Activated naive CD4-positive, alpha-beta T cell treated with anti-CD3 and anti-CD28 coated beads, Interleukin-2, amount 50 U/mL, for 72 hours (primary cell): ENCODE results near the gene RIC1. TPM values are rescaled to one million over a fixed set of nuclear protein-coding genes. Genes with fewer than 3 reads are reported as not detected.
"Not testable (repeated sequence)": the region's sequence is repeated elsewhere in the genome, so short reads cannot be mapped to it uniquely, and the experiment has no call there.

Source experiments
- ATAC-seq, 2 donors: fragments of 150-1000 bp; cut with Tn5 transposase; 2 replicates each; pipeline ENCODE4 v1.10.0; 2021; ENCODE audit warnings: mild to moderate bottlenecking in 2 of 2, moderate library complexity in 2 of 2
- DNase-seq, 2 donors: peaks; one replicate each; pipeline ENCODE4 v3.0.0; 2021 to 2022; ENCODE audit warnings: low spot score in 2 of 2
- H3K27ac Mint-ChIP-seq, 2 donors: one replicate each; pipeline ENCODE4 v1.8.0; 2022; ENCODE audit warnings: mild to moderate bottlenecking in 2 of 2, mixed read lengths in 2 of 2
- H3K36me3 Mint-ChIP-seq, 2 donors: one replicate each; pipeline ENCODE4 v1.8.0; 2022; ENCODE audit warnings: mixed read lengths in 2 of 2
- H3K9me3 Mint-ChIP-seq, 2 donors: one replicate each; pipeline ENCODE4 v1.8.0; 2022; ENCODE audit warnings: mixed read lengths in 2 of 2
- total RNA-seq, 2 donors: library from RNA; stranded (reverse); gene quantifications; one replicate each; pipeline ENCODE4 v1.2.3, GENCODE V29; 2022

RIC1 gene, protein sequence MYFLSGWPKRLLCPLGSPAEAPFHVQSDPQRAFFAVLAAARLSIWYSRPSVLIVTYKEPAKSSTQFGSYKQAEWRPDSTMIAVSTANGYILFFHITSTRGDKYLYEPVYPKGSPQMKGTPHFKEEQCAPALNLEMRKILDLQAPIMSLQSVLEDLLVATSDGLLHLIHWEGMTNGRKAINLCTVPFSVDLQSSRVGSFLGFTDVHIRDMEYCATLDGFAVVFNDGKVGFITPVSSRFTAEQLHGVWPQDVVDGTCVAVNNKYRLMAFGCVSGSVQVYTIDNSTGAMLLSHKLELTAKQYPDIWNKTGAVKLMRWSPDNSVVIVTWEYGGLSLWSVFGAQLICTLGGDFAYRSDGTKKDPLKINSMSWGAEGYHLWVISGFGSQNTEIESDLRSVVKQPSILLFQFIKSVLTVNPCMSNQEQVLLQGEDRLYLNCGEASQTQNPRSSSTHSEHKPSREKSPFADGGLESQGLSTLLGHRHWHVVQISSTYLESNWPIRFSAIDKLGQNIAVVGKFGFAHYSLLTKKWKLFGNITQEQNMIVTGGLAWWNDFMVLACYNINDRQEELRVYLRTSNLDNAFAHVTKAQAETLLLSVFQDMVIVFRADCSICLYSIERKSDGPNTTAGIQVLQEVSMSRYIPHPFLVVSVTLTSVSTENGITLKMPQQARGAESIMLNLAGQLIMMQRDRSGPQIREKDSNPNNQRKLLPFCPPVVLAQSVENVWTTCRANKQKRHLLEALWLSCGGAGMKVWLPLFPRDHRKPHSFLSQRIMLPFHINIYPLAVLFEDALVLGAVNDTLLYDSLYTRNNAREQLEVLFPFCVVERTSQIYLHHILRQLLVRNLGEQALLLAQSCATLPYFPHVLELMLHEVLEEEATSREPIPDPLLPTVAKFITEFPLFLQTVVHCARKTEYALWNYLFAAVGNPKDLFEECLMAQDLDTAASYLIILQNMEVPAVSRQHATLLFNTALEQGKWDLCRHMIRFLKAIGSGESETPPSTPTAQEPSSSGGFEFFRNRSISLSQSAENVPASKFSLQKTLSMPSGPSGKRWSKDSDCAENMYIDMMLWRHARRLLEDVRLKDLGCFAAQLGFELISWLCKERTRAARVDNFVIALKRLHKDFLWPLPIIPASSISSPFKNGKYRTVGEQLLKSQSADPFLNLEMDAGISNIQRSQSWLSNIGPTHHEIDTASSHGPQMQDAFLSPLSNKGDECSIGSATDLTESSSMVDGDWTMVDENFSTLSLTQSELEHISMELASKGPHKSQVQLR (N-terminal part only)
- 10 to 100 TPM; 25.6 to 26.7 TPM for total RNA-seq

DNA sequence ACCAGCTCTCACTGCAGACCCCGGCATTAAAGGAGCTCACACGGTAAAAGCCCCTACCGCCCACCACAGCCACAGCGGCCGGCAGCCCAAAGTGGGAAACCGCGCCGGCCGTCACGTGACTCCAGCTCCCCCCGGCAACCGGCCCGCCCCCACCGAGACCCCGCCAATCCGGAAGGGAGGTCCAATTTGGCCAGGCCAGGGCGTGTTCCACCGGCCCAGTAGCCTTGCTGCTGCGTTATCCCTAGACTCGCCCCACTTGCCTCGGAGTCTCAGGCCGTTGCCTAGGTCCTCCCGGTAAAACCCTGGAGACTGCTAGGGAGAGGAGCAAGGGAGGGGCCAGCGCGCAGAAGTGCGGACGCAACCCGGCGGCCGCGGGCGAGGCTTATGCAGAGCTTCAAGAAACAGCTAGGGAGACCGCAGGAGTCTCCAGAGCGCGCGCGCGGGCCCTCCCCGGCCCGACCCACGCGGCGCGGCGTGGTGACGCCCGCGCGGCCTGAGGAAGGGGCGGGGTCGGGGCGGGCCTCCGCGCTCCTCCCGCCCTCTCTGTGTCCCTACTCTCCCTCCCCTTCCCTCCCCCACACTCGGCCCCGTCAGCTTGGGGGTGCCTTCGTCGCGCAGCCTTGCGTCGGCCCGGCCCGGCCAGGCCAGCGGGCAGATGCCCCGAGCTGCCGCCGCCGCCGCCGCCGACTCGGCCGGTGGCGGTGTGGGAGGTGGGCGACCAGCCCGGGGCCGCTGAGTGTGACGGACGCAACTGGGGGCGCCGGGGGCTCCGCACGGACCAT lies at the start of gene RIC1:
TSS of gene RIC1 (plus strand) at position 578 of the 782 bp plus-strand sequence. CDS start at position 781, 203 bp downstream.
- Mint-ChIP-seq H3K9me3 (no peaks in the 10 kb centered on the region), H3K27ac (peak within 1 kb of the TSS; percentile 96 to 99), H3K36me3 (peaks cover 23 to 29% of the 10 kb centered on the region in 2 donors)
- DNase-seq (peak; percentile 87 to 94), ATAC-seq (peak; percentile 87 to 88)

DNA sequence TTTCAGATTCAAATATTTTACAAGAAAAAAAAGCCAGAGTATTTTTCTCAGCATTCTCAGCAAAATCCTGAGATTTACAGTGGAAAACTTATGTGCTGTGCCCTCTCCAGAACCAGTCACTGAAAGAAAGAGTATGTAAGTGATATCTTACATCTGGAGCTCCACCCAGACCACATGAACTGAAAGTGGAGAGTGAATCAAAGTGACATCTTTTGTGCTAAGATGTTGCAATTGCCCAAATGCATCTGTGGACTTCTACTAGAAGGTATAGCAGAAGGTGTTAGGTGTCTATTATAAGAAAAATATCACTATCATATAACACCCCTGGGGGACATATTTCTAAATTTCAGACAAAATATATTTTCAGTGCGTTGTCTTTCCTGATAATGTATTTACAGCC lies 49.0 kb upstream of the RIC1 start:
- Mint-ChIP-seq H3K27ac (no peak overlapping the region), H3K9me3 (peaks cover 0 to 5% of the 10 kb centered on the region in 2 donors), H3K36me3 (peaks cover 0 to 7% of the 10 kb centered on the region in 2 donors)
- ATAC-seq = no peak
- no peak for DNase-seq

DNA sequence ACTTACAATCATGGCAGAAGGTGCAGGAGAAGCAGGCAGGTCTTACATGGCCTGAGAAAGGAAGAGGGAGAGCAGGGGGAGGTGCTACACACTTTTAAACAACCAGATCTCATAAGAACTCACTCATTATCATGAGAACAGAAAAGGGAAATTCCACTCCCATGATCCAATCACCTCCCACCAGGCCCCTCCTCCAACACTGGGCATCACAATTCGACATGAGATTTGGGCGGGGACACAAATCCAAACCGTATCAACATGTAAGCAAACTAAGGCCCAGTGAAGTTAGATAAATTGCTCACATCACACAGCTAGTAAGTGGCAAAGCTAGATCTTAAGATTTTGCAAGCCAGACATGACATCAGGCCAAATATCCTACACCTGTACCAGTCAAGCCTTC lies 48.3 kb upstream of the RIC1 start:
- DNase-seq (no peak), ATAC-seq (no peak)
- Mint-ChIP-seq H3K9me3 (no peaks in the 10 kb centered on the region), H3K36me3 (peaks cover 0 to 7% of the 10 kb centered on the region in 2 donors), H3K27ac (no peak overlapping the region)

DNA sequence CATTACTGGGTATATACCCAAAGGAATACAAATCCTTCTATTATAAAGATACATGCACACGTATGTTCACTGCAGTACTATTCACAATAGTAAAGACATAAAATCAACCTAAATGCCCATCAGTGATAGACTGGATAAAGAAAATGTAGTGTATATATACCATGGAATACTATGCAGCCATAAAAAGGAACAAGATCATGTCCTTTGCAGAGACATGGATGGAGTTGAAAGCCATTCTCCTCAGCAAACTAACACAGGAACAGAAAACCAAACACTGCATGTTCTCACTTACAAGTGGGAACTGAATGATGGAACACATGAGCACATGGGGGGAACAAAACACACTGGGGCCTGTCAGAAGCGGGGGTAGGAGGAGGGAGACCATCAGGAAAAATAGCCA lies 47.2 kb upstream of the RIC1 start:
- not testable (repeated sequence) for ATAC-seq, H3K9me3 Mint-ChIP-seq, H3K27ac Mint-ChIP-seq, H3K36me3 Mint-ChIP-seq, DNase-seq

DNA sequence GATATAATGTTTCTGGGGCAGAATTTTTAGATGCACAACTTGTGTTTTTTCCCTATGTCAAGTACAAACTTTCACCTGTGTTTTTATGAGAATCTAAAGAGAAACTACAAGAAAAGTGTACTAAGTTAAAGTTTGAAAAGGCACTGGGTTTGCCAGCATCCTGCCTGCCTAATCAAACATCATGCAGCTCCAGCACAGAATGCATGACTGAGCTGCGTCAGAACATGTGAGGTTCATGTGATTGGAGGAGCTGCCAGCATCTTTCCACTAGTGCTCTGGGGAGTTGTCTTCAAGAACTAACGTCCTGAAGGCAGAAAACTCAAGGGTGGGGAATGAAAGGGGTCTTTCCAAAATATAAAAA lies 46.1 kb upstream of the RIC1 start:
- ATAC-seq (peak in 1 of 2 donors; percentile 24), DNase-seq (no peak)
- Mint-ChIP-seq H3K36me3 (peaks cover 0 to 7% of the 10 kb centered on the region in 2 donors), H3K9me3 (no peaks in the 10 kb centered on the region), H3K27ac (peak overlapping the region; percentile 81 to 92)

DNA sequence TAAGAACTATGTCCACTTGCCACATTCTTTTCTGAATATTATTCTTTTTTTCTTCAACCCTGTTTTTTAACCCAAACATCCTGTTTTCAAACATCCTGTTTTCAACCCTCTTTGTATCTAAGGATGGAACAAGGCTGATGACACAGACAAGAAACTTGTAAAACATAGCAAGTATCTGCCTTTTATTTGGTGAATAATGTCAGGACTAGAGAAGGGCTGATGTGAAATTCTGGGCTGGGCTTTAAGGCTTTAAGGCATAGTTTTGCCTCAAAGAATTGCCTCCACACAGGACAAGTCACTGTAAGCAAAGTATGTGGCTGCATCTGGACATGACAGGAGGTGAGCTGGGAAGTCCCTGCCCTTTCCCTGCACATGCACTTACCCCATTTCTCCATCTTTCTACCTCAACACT lies 42.5 kb upstream of the RIC1 start:
- H3K36me3 Mint-ChIP-seq = peaks cover 0 to 7% of the 10 kb centered on the region in 2 donors

DNA sequence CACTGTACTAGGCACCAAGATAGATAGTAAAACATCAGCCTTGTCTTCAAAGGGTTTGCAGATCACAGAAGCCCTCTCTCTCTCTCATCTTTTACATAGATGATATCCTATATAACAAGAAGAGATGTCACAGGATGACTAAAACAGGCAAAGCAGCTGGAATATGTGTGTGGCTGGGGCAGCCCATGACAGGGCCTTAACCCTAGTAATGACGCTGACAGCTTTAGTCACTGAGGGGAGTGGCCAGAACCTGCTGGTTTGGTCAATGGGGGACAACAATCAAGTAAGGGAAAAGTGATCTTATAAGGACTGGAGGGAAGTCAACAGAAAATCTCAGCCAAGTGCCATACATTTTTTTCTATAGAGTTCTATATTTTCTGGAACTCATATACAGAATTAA lies 41.9 kb upstream of the RIC1 start:
- Mint-ChIP-seq H3K9me3 (no peaks in the 10 kb centered on the region), H3K27ac (peak overlapping the region; percentile 79 to 92), H3K36me3 (peaks cover 0 to 7% of the 10 kb centered on the region in 2 donors)
- DNase-seq = peak; percentile 46 to 73
- ATAC-seq = peak; percentile 81 to 82

More for the DNA sequence above, 42.5 kb upstream of the RIC1 start:
- peak; percentile 14 to 58 for DNase-seq
- ATAC-seq = peak; percentile 60 to 76
- no peaks in the 10 kb centered on the region for H3K9me3 Mint-ChIP-seq
- peak overlapping the region; percentile 79 to 92 for H3K27ac Mint-ChIP-seq

DNA sequence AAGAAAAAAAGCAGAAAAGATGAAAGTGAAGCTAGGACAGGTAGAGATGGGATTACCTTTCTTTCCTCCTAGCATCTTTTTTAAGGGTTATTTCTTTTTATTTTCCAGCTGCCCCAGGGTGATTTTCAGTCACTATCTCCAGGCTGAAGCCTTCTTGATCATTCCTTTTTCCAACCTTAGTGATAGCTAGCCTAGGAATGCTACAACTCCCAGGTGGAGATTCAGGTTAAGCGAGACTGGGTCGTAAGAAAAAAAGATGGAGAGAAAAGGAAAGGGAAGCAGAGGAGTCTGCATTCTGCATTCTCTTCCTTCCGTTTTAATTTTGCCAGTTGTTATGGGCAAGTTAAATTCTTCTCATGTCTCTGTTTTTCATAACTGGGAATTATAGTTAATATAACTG lies 36.7 kb upstream of the RIC1 start:
- H3K36me3 Mint-ChIP-seq = no peaks in the 10 kb centered on the region
- no peak overlapping the region for H3K27ac Mint-ChIP-seq
- no peak for DNase-seq
- no peaks in the 10 kb centered on the region for H3K9me3 Mint-ChIP-seq
- ATAC-seq = no peak

DNA sequence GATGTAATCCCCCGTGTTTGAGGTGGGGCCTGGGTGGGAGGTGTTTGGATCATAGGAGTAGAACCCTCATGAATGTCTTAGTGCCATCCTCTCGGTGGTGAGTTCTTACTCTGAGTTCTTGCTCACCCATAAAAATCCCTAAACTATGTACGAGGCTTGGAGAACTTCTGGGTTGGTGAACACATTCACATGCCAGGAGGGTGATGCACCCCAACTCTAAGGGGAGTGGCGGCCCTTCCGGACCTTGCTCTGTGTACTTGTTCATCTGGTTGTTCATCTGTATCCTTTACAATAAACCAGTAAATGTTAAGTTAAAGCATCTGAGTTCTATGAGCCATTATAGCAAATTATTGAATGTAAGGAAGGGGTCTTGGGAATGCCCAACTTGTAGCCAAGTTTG lies 36.0 kb upstream of the RIC1 start:
- no peaks in the 10 kb centered on the region for H3K9me3 Mint-ChIP-seq
- DNase-seq (no peak), ATAC-seq (no peak)
- H3K36me3 Mint-ChIP-seq = no peaks in the 10 kb centered on the region
- H3K27ac Mint-ChIP-seq = no peak overlapping the region

DNA sequence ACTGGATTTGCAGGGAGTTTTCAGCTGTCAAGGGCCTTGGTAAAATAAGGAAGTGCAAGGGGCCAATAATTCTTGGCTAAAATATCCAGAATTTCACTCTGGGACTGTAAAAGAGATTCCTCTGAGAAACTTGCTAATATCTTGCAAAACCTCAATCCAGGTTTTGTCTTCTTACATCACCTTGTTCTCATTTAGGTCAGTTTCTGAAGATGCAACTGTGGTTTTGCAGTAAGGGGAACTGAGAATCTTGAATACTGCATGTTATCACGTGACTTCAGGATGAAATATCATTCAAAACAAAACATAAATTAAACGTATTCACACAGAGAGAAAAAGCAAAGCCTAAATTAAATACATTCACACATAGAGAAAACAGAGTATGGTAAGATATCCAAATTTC lies 35.0 kb upstream of the RIC1 start:
- H3K27ac Mint-ChIP-seq = no peak overlapping the region
- no peaks in the 10 kb centered on the region for H3K9me3 Mint-ChIP-seq
- peak in 1 of 2 donors; percentile 61 for ATAC-seq
- DNase-seq = no peak
- no peaks in the 10 kb centered on the region for H3K36me3 Mint-ChIP-seq

DNA sequence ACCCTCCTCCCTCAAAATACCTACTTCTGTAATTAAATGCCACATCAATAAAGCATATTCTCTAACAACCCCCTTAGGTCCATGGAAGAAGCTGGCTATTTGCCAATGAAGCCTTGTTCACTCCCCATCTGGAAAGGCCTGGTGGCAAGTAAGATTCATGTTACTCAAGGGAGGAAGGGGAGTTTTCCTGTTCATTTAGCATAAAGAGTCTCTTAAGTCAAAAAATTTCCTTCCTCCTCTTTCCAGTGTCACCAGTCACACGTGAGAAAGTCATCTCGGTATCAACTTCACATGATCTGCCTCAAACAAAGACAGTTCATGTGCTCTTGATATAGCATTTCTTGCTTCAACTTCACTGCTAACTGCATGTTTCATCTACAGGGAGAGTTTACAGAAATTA lies 32.7 kb upstream of the RIC1 start:
- no peak for ATAC-seq
- DNase-seq = no peak
- H3K9me3 Mint-ChIP-seq = no peaks in the 10 kb centered on the region
- no peak overlapping the region for H3K27ac Mint-ChIP-seq
- H3K36me3 Mint-ChIP-seq = no peaks in the 10 kb centered on the region

DNA sequence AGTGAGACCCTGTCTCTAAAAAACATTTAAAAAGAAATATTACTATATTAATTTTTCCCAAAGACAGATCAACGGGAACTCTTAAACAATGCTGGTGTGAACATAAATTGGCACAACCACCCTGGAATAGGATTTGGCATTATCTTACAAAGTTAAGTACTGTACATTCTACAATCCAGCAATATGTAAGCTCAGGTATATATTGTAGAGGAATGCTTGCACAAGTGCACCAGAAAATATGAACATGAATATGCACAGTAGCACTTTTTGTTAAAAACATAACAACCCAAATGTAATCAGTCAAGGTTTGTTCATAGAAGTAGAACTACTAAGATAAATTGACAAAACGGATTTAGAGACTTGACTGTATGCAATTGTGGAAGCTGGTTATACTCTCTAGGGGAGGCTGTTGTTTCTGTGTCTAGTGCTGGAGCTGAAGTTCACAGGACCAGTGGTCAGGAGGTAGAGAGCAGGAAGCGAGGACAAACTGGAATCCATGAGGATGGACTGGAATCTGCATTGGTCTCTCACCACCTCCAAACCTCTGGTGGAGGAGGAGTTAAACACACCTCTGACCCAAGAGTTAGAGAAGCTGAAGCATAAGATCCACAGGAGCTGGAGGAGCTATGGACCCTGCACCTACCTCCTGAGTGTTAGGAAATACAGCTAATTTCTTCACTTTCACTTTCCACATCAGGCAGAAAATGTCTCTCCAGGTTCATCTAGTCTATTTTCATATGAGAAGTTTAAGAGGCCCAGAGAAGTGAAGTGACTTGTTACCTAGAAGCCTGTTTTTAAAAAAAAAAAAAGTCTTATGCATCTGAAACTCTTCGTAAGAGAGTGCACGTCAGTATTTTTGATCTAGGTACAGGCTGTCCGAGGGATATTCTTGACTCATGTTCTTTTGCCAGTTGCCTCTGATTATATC lies 20.3 kb upstream of the RIC1 start:
- Mint-ChIP-seq H3K9me3 (peaks cover 0 to 4% of the 10 kb centered on the region in 2 donors), H3K36me3 (peaks cover 0 to 5% of the 10 kb centered on the region in 2 donors), H3K27ac (peak overlapping the region in 1 of 2 donors; percentile 70)
- ATAC-seq = peak; percentile 84 to 90
- DNase-seq = no peak

DNA sequence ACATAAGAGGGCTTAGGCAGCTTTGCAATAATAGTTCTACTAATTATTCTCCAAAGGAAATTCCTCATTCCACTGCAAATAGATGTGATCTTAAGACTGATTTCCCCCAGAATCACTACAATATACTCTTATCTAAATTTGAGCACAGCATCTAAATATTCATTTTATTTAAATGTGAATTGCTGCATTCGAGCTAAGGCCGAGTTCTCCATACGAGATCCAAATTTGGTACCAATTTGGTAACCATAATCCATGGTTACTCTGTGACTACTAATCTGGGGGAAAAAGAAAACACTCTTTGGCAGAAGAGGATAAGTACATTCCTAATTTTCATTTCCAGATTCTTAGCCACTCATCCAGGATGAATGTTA lies 19.7 kb upstream of the RIC1 start:
- DNase-seq (no peak), ATAC-seq (no peak)
- H3K9me3 Mint-ChIP-seq = peaks cover 0 to 4% of the 10 kb centered on the region in 2 donors
- H3K27ac Mint-ChIP-seq = peak overlapping the region in 1 of 2 donors; percentile 70
- H3K36me3 Mint-ChIP-seq = peaks cover 0 to 5% of the 10 kb centered on the region in 2 donors

DNA sequence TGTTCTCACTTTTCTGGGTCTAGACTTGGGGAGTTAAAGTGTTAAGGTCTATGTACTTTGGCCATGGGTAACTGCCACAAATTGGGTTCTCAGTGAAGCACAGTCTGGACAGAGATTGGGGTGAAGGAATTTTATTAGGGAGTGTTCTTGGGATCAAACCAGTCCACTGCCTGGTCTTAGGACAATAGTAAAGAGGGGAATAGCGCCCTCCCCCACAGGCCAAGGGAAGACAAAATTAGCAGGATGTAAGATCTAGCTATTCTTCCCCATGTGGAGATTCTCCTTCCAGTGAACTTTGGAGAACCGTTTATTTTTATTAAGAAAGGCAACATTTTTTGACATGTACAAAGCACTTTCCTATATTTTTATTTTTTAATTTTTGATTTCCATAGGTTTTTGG lies 18.4 kb upstream of the RIC1 start:
- Mint-ChIP-seq H3K9me3 (peaks cover 0 to 4% of the 10 kb centered on the region in 2 donors), H3K36me3 (peaks cover 0 to 17% of the 10 kb centered on the region in 2 donors), H3K27ac (no peak overlapping the region)
- DNase-seq (no peak), ATAC-seq (no peak)
